Cardiac fibroblast (primary cell): Measurements from ENCODE around the gene TPM2.

Source experiments
- DNase-seq, 2 donors: peaks; one replicate each; pipeline versions ENCODE4 v3.0.0 to v3.0.0-alpha.2; 2010; ENCODE audit warnings: low read depth in 2 of 2
- H3K4me3 ChIP-seq, 2 donors: replicated peaks in 1 of 2; 1 replicate in 1 of 2; 2 replicates in 1 of 2; pipeline ENCODE4 v1.5.1; 2011; ENCODE audit warnings: low read depth in 2 of 2, low read length in 2 of 2, mild to moderate bottlenecking in 2 of 2, moderate library complexity in 1 of 2
- CTCF ChIP-seq: IDR thresholded peaks from one replicate; pipeline ENCODE4 v1.5.1; 2011; ENCODE audit warnings: low read depth, mild to moderate bottlenecking, low read length, inconsistent platforms

TPM2 gene

GRCh38 chr9:35658137-35658967, 31.4 kb downstream of the TPM2 start, which contains the start of gene CCDC107:
CCDC107 (plus strand) TSS chr9:35658292; CDS start chr9:35658380, 88 bp downstream.
- peak; percentile 51 for TF ChIP-seq CTCF
- peak within 1 kb of the TSS; percentile 92 to 97 for H3K4me3 ChIP-seq
- peak; percentile 87 to 90 for DNase-seq

GRCh38 chr9:35657546-35658136, 32.1 kb downstream of the TPM2 start, which contains the start of gene RMRP:
RMRP (minus strand) TSS chr9:35658019.
- DNase-seq, result peak; percentile 100
- peak within 1 kb of the TSS; percentile 92 to 97 for H3K4me3 ChIP-seq
- TF ChIP-seq CTCF, result peak; percentile 33

GRCh38 chr9:35656831-35657545, 32.7 kb downstream of the TPM2 start:
- DNase-seq, result peak in 1 of 2 donors; percentile 65
- TF ChIP-seq CTCF, result no peak
- H3K4me3 ChIP-seq, result peak overlapping the region; percentile 30 to 35

- no peak for TF ChIP-seq CTCF
- H3K4me3 ChIP-seq, result no peak overlapping the region
- DNase-seq, result no peak
Measured at GRCh38 chr9:35656348-35656747, 33.4 kb downstream of the TPM2 start.

- no peak overlapping the region for H3K4me3 ChIP-seq
- no peak for TF ChIP-seq CTCF
- no peak for DNase-seq
Measured at GRCh38 chr9:35653611-35654010, 36.1 kb downstream of the TPM2 start.

- no peak overlapping the region for H3K4me3 ChIP-seq
- DNase-seq, result no peak
- no peak for TF ChIP-seq CTCF
Measured at GRCh38 chr9:35652829-35653209, 36.9 kb downstream of the TPM2 start.
